Measurements from ENCODE around the gene NUDT1. TPM values are rescaled to one million over a fixed set of nuclear protein-coding genes. Genes with fewer than 3 reads are reported as not detected.

Gene NUDT1
- total RNA-seq, 1 experiment from 2014 or later, result 100 TPM

GRCh38 chr7:2229467-2229866 lies 12.6 kb upstream of the NUDT1 start:
- Mint-ChIP-seq H3K27me3 (ENCODE audit: low read depth) (no peaks in the 10 kb centered on the region), H3K4me3 (no peak overlapping the region), H3K36me3 (peaks cover 43% of the 10 kb centered on the region), H3K9me3 (no peaks in the 10 kb centered on the region), H3K4me1 (peaks cover 10% of the 10 kb centered on the region), H3K27ac (peak overlapping the region; percentile 9; the same call in 1 of the 2 replicates)
- no peak for DNase-seq (ENCODE audit: low spot score)
- ChIA-PET CTCF (interaction anchor here (0.9 kb wide), 1 partner anchor 119 kb away, joined by 3 read pairs; no protein-coding TSS in a partner anchor), POLR2A (no interaction called here)
- ATAC-seq, result no peak
- TF ChIP-seq RELA (CRISPR knock-in tag; IDR thresholded peaks at IDR 0.05; ENCODE audit: borderline replicate concordance) (no peak), TCF7 (CRISPR knock-in tag; IDR thresholded peaks at IDR 0.05; ENCODE audit: low read depth) (no peak), PRRX2 (CRISPR knock-in tag; IDR thresholded peaks at IDR 0.05) (no peak), STAT6 (CRISPR knock-in tag; conservative IDR thresholded peaks at IDR 0.05; ENCODE audit: low read depth) (no peak), ZNF512 (CRISPR knock-in tag; IDR thresholded peaks at IDR 0.05; ENCODE audit: borderline replicate concordance) (no peak), ATF1 (CRISPR knock-in tag; IDR thresholded peaks at IDR 0.05) (no peak), HMGXB4 (CRISPR knock-in tag; IDR thresholded peaks at IDR 0.05) (no peak), E2F4 (CRISPR knock-in tag; IDR thresholded peaks at IDR 0.05; ENCODE audit: borderline replicate concordance, low read depth) (no peak), ZNF219 (CRISPR knock-in tag; IDR thresholded peaks at IDR 0.05; ENCODE audit: borderline replicate concordance) (no peak), SMAD4 (CRISPR knock-in tag; IDR thresholded peaks at IDR 0.05) (no peak), ZNF281 (CRISPR knock-in tag; IDR thresholded peaks at IDR 0.05) (no peak), ESRRA (CRISPR knock-in tag; IDR thresholded peaks at IDR 0.05; ENCODE audit: borderline replicate concordance) (no peak), FOXP1 (CRISPR knock-in tag; IDR thresholded peaks at IDR 0.05; ENCODE audit: borderline replicate concordance) (no peak), ETV6 (CRISPR knock-in tag; IDR thresholded peaks at IDR 0.05) (no peak)
- TF ChIP-seq, protein P1, sequence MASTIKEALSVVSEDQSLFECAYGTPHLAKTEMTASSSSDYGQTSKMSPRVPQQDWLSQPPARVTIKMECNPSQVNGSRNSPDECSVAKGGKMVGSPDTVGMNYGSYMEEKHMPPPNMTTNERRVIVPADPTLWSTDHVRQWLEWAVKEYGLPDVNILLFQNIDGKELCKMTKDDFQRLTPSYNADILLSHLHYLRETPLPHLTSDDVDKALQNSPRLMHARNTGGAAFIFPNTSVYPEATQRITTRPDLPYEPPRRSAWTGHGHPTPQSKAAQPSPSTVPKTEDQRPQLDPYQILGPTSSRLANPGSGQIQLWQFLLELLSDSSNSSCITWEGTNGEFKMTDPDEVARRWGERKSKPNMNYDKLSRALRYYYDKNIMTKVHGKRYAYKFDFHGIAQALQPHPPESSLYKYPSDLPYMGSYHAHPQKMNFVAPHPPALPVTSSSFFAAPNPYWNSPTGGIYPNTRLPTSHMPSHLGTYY (CRISPR knock-in tag; IDR thresholded peaks at IDR 0.05), result no peak
